Right atrium auricular region (tissue), 2 donors: ENCODE data around the gene GFER. TPM values are rescaled to one million over a fixed set of nuclear protein-coding genes. Genes with fewer than 3 reads are reported as not detected.
A peak's percentile ranks its signal among the peaks of the same experiment; 100 is the strongest.

Source experiments
- DNase-seq: peaks from one replicate; pipeline ENCODE4 v3.0.0-alpha.2; 2019; ENCODE audit warnings: low spot score
- H3K27ac ChIP-seq, 2 donors: fragments of 200-600 bp; sonication (generic); 1 replicate in 1 of 2; 2 replicates in 1 of 2; pipeline ENCODE4 v1.5.1; 2016 to 2019
- H3K27me3 ChIP-seq, 2 donors: fragments of 200-600 bp; sonication (generic); one replicate each; pipeline versions ENCODE4 v1.5.1 to v1.6.0; 2017 to 2019
- H3K36me3 ChIP-seq: fragments of 200-600 bp; sonication (generic); one replicate; pipeline ENCODE4 v1.5.1; 2016
- H3K4me1 ChIP-seq, 2 donors: fragments of 200-600 bp; sonication (generic); one replicate each; pipeline versions ENCODE4 v1.5.1 to v1.6.0; 2017 to 2019
- H3K4me3 ChIP-seq, 2 donors: fragments of 200-600 bp; sonication (generic); 1 replicate in 1 of 2; 2 replicates in 1 of 2; pipeline ENCODE4 v1.5.1; 2017 to 2019; ENCODE audit warnings: mild to moderate bottlenecking in 1 of 2, moderate library complexity in 1 of 2
- H3K9me3 ChIP-seq, 2 donors: fragments of 200-600 bp; sonication (generic); one replicate each; pipeline ENCODE4 v1.5.1; 2019
- CTCF ChIP-seq, 2 donors: fragments of 200-600 bp; sonication (generic); IDR thresholded peaks; one replicate each; pipeline ENCODE4 v1.5.1; 2019; ENCODE audit warnings: antibody characterized with exemption in 2 of 2
- total RNA-seq, 2 donors: library from RNA; depleted of rRNA; stranded (reverse); fragments of >200 nt; gene quantifications; one replicate each; pipeline ENCODE4 v1.1.0, GENCODE V29; 2016

GFER gene
- total RNA-seq, 2 donors from 2014 or later, result 11.9 to 12.6 TPM

GRCh38 chr16:1940273-1941161, 43.5 kb upstream of the GFER start:
- peaks cover 0 to 19% of the 10 kb centered on the region in 2 donors for H3K4me1 ChIP-seq
- no peak for DNase-seq
- H3K9me3 ChIP-seq, result no peaks in the 10 kb centered on the region
- H3K27me3 ChIP-seq, result no peaks in the 10 kb centered on the region
- no peak overlapping the region for H3K4me3 ChIP-seq
- TF ChIP-seq CTCF (IDR thresholded peaks at IDR 0.05), result no peak
- H3K36me3 ChIP-seq, result peaks cover 30% of the 10 kb centered on the region
- no peak overlapping the region for H3K27ac ChIP-seq

DNA sequence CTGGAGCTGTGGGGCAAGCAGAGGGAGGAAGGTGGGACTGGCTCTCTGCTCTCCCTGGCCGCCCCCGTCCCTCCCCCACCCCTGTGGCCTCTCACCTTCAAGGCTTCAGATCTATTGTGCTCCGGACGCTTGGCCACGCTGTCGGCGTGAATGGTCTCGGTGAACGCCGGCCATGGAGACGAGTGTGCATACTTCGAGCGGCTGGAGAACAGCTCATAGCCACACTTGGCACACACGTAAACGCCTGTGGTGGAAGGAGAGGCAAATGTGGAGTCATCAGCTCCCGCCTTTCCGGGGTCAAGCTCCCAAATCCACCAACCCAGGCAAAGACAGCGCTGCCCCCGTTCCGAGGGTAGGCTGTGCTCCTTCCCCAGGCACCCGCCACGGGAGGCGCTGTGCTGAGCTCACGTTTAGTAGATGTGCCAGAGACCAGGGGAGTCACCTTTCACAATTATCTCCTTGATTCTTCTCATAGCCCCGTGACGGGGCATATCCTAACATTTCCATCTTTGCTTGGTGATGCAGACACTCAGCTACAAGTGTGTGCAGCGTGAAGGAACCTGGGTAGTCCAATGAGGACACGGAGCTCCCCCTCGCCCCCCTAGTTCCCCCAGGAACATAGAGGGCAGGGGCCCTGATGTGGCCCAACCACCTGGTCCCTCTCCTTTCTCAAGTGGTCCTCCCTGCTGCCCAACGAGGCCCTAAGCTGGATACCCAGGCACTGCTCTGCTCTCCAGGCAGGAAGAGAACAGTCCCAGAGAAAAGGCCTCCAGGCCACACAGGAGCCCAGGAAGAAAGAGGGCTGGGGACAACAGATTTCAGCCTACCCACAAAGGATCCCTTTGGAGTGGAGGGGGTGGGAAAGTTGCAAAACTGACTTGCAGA, 42.6 kb upstream of the GFER start:
- Histone ChIP-seq H3K4me3 (peak overlapping the region in 1 of 2 donors; percentile 82), H3K36me3 (peaks cover 30% of the 10 kb centered on the region), H3K4me1 (peaks cover 0 to 19% of the 10 kb centered on the region in 2 donors), H3K27me3 (no peaks in the 10 kb centered on the region), H3K9me3 (no peaks in the 10 kb centered on the region), H3K27ac (peak overlapping the region in 1 of 2 donors; percentile 80)
- TF ChIP-seq CTCF (IDR thresholded peaks at IDR 0.05), result no peak
- DNase-seq, result no peak

DNA sequence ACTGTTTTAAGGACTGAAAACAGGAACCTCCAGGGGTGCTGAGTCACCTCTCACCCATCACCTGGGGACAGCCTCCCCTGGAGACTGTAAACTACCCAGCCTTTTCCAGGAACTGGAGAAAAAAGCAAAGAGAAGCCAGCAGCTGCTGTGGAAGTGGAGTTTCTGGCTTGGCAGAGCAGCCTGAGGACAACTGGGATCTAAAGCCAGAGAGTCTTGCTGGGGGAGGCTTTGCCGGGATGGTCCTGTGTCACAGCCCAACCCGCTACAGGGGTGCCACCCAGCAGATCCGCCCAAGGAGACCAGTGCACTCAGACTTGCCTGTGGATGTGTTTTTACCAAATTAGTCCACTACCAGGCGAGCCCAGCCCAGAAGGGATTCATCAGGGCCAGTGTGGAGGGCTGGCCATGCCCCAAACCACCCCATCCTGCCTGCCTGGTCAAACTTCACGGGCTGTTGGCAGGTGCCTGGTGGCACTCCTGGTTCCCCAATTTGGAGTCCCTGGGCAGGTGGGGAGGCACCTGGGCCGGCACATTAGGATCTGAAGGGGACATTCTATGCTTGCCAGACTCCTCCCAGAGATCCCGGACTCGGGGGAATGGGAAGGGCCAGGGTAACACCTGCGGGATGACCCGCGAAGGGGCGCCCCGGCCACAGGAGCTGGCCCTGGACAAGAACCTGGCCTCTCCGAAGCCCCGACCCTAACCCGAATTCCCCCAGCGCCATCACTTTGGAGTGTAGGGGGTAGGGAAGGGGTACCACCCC, 41.8 kb upstream of the GFER start:
- no peaks in the 10 kb centered on the region for H3K9me3 ChIP-seq
- no peaks in the 10 kb centered on the region for H3K27me3 ChIP-seq
- peaks cover 30% of the 10 kb centered on the region for H3K36me3 ChIP-seq
- H3K27ac ChIP-seq, result peak overlapping the region; percentile 80 to 90
- no peak for DNase-seq
- H3K4me3 ChIP-seq, result peak overlapping the region; percentile 82 to 94
- peaks cover 0 to 19% of the 10 kb centered on the region in 2 donors for H3K4me1 ChIP-seq
- no peak for TF ChIP-seq CTCF (IDR thresholded peaks at IDR 0.05)

GRCh38 chr16:1942810-1943726, 40.9 kb upstream of the GFER start, which contains the start of gene MSRB1:
MSRB1 (minus strand) TSS chr16:1943199; CDS start chr16:1943156, 43 bp downstream.
- Histone ChIP-seq H3K36me3 (peaks cover 24% of the 10 kb centered on the region), H3K27ac (peak within 1 kb of the TSS; percentile 80 to 90), H3K4me3 (peak within 1 kb of the TSS; percentile 82 to 94), H3K27me3 (no peaks in the 10 kb centered on the region), H3K4me1 (peaks cover 0 to 19% of the 10 kb centered on the region in 2 donors), H3K9me3 (no peaks in the 10 kb centered on the region)
- peak; percentile 100 for DNase-seq
- TF ChIP-seq CTCF (IDR thresholded peaks at IDR 0.05), result no peak
